DND-41 (cell line): ENCODE results near the gene HSPA12B.

Experiments
- ATAC-seq: fragments of 200-7000 bp; cut with Tn5 transposase; 3 replicates; pipeline ENCODE4 v1.9.1; 2021; ENCODE audit warnings: low read depth; ENCODE audit not compliant: insufficient read depth
- DNase-seq: peaks from one replicate; pipeline ENCODE4 v3.0.0-alpha.2; 2020
- H2AFZ ChIP-seq: 2 replicates; pipeline ENCODE4 v1.6.0; 2012; ENCODE audit warnings: low read depth, low read length
- H3K27ac ChIP-seq: 2 replicates; pipeline ENCODE4 v1.5.1; 2012; ENCODE audit warnings: low read length, inconsistent platforms
- H3K27me3 ChIP-seq: fragments of 200-600 bp; sonication (generic); 2 replicates; pipeline ENCODE4 v1.6.0; 2012; ENCODE audit warnings: low read length, mild to moderate bottlenecking, inconsistent platforms; ENCODE audit not compliant: insufficient read depth, poor library complexity
- H3K36me3 ChIP-seq: 2 replicates; pipeline ENCODE4 v1.5.1; 2012; ENCODE audit warnings: low read length, inconsistent platforms; ENCODE audit not compliant: insufficient read depth
- H3K4me1 ChIP-seq: 2 replicates; pipeline ENCODE4 v1.5.1; 2012; ENCODE audit warnings: mild to moderate bottlenecking, low read length; ENCODE audit not compliant: insufficient read depth
- H3K4me2 ChIP-seq: 2 replicates; pipeline ENCODE4 v1.6.0; 2012; ENCODE audit warnings: mild to moderate bottlenecking, moderate library complexity, low read length, inconsistent platforms; ENCODE audit not compliant: insufficient read depth
- H3K4me3 ChIP-seq, 2 experiments: fragments of 200-600 bp in 1 of 2; shearing (Covaris generic) in 1 of 2; 2 replicates each; pipeline ENCODE4 v1.5.1; 2012 to 2016; ENCODE audit warnings: inconsistent platforms in 2 of 2, low read length in 2 of 2, mild to moderate bottlenecking in 2 of 2, low read depth in 1 of 2, moderate library complexity in 1 of 2
- H3K79me2 ChIP-seq: 2 replicates; pipeline ENCODE4 v1.6.0; 2012; ENCODE audit warnings: low read length, inconsistent platforms; ENCODE audit not compliant: insufficient read depth
- H3K9ac ChIP-seq: 2 replicates; pipeline ENCODE4 v1.6.0; 2012; ENCODE audit warnings: low read depth, mild to moderate bottlenecking, inconsistent platforms, low read length, moderate library complexity
- H3K9me3 ChIP-seq: 2 replicates; pipeline ENCODE4 v1.5.1; 2012; ENCODE audit warnings: low read length, moderate library complexity, mild to moderate bottlenecking, inconsistent platforms; ENCODE audit not compliant: insufficient read depth, severe bottlenecking
- H4K20me1 ChIP-seq: 2 replicates; pipeline ENCODE4 v1.6.0; 2012; ENCODE audit warnings: low read length; ENCODE audit not compliant: insufficient read depth
- EZH2 ChIP-seq: IDR thresholded peaks from 3 replicates; pipeline ENCODE4 v1.6.1; 2012; ENCODE audit warnings: borderline replicate concordance, low read depth, mild to moderate bottlenecking, moderate library complexity, low read length, inconsistent platforms; ENCODE audit not compliant: severe bottlenecking
- TF ChIP-seq, protein P1 (sequence below): IDR thresholded peaks from 2 replicates; pipeline ENCODE4 v1.5.1; 2012; ENCODE audit warnings: borderline replicate concordance, low read length, moderate library complexity, mild to moderate bottlenecking; ENCODE audit not compliant: poor library complexity, severe bottlenecking; ENCODE audit errors: extremely low read depth

HSPA12B gene

DNA sequence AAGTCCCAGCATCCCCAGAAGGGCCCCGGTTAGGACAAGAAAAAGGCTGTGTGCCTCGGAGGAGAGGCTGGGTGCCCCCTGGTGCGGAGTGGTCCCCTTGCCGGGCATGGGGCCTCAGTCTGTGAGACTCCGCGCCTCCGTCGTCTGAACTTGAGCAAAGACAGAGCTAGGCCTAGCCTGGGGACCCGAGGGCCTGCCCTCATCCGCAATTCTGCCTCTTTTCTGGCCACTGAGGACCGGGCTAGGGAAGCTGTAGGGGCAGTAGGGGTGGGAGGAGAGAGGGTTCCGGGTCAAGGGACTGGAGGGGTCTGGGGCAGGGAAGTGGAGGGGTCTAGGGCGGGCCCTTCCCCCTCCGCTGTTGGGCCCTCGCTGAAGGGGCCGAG is 550 bp upstream of the HSPA12B start:
- TF ChIP-seq EZH2, result no peak
- TF ChIP-seq, protein P1, sequence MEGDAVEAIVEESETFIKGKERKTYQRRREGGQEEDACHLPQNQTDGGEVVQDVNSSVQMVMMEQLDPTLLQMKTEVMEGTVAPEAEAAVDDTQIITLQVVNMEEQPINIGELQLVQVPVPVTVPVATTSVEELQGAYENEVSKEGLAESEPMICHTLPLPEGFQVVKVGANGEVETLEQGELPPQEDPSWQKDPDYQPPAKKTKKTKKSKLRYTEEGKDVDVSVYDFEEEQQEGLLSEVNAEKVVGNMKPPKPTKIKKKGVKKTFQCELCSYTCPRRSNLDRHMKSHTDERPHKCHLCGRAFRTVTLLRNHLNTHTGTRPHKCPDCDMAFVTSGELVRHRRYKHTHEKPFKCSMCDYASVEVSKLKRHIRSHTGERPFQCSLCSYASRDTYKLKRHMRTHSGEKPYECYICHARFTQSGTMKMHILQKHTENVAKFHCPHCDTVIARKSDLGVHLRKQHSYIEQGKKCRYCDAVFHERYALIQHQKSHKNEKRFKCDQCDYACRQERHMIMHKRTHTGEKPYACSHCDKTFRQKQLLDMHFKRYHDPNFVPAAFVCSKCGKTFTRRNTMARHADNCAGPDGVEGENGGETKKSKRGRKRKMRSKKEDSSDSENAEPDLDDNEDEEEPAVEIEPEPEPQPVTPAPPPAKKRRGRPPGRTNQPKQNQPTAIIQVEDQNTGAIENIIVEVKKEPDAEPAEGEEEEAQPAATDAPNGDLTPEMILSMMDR, result no peak
- ATAC-seq, result no peak
- H3K9ac ChIP-seq, result no peak overlapping the region

DNA sequence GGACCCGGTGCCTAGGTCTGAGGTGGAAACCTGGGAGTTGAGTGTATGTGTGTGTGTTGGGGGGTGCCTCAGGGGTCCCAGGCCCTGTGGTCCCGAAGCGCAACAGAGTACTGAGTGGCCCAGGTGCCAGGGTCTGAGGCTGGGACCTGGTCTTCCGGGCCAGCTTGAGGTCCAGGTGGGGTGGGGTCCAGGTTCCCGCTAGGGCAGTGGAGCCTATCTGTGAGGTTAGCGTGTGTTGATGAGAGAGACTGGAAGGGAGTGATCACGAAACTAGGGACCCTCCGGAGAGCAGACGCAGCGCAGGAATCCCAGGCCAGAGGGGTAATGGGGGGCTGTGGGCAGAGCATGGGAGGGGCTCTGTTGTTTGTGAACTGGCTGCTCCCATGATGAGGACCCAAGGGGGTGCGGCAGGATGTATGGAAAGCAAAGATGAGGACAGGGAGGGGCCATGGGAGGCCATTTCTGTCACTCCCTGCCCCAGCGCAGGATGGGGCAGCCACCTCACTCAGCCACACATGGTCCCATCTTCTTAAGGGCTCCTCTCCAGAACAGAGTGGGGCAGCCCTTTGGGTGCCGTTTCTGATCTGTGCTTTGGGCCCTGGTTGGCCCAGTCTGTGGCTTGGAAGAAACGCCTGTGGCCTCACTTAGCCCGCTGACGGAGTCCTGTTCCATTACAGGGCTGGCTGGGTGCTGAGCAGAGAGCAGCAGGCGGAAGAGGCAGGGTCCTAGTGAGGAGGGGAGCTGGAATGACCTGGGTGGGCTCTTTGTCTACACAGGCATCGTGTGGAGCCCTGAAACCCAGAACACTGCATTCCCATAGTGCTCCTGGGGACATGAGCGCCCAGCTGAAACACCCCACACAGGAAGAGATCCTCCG is 872 bp downstream of the HSPA12B start:
- Histone ChIP-seq H3K27me3 (peaks cover 15% of the 10 kb centered on the region), H2AFZ (no peak overlapping the region), H3K9ac (no peak overlapping the region), H3K4me2 (no peak overlapping the region), H3K4me3 (no peak overlapping the region), H3K27ac (no peak overlapping the region), H3K79me2 (no peaks in the 10 kb centered on the region), H3K36me3 (no peaks in the 10 kb centered on the region), H3K9me3 (no peaks in the 10 kb centered on the region), H3K4me1 (no peaks in the 10 kb centered on the region), H4K20me1 (no peaks in the 10 kb centered on the region)
- ATAC-seq, result no peak
- TF ChIP-seq, protein P1, result no peak
- TF ChIP-seq EZH2, result no peak
- no peak for DNase-seq

More for the DNA sequence above, 550 bp upstream of the HSPA12B start:
- no peaks in the 10 kb centered on the region for H3K36me3 ChIP-seq
- H3K27me3 ChIP-seq, result peaks cover 23% of the 10 kb centered on the region
- H2AFZ ChIP-seq, result no peak overlapping the region
- H3K4me2 ChIP-seq, result no peak overlapping the region
- DNase-seq, result no peak
- H4K20me1 ChIP-seq, result no peaks in the 10 kb centered on the region
- H3K79me2 ChIP-seq, result no peaks in the 10 kb centered on the region
- no peak overlapping the region for H3K4me3 ChIP-seq
- H3K27ac ChIP-seq, result no peak overlapping the region
- no peaks in the 10 kb centered on the region for H3K9me3 ChIP-seq
- no peaks in the 10 kb centered on the region for H3K4me1 ChIP-seq

DNA sequence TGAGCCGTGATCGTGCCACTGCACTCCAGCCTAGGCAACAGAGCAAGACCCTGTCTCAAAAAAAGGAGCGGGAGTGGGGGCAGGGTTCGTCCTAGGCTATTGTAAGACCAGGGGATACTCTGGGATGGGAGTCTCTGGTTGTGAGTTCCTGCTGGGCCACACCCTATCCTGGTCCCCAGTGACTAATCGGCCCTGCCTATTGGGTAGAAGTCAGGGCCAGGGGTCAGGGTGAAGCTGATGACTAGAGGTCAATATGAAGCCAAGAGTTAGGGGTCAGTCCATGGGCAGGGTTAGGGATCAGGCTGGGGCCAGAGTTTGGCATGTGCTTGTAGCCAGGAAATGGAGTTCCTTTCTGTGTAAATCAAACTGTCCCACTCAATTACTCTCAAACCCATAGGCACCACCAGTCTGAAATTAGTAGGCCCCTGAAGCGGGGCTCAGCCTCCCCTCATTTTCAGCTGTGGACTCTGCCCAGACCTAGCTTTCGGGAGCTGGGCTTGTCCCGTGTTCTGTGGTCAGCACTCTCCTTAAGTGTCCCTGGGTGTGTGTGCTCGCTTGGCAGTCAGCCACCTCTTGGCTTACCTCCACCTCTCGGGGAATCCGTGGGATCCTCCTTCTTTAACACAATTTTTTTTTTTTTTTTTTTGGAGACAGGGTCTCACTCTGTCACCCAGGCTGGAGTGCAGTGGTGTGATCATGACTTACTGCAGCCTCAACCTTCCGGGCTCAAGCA is 1.8 kb downstream of the HSPA12B start:
- no peak for ATAC-seq
- no peaks in the 10 kb centered on the region for H3K79me2 ChIP-seq
- H3K36me3 ChIP-seq, result no peaks in the 10 kb centered on the region
- no peaks in the 10 kb centered on the region for H3K9me3 ChIP-seq
- H3K27ac ChIP-seq, result no peak overlapping the region
- peaks cover 12% of the 10 kb centered on the region for H3K27me3 ChIP-seq
- no peak overlapping the region for H3K4me2 ChIP-seq
- no peak for DNase-seq
- H4K20me1 ChIP-seq, result no peaks in the 10 kb centered on the region
- H2AFZ ChIP-seq, result no peak overlapping the region
- no peak overlapping the region for H3K4me3 ChIP-seq
- no peaks in the 10 kb centered on the region for H3K4me1 ChIP-seq
- H3K9ac ChIP-seq, result no peak overlapping the region
- TF ChIP-seq, protein P1, result no peak
- TF ChIP-seq EZH2, result no peak
